HG03571 (cell line): ENCODE data around the gene PCED1A.

Experiments used
- ATAC-seq: cut with Tn5 transposase; IDR thresholded peaks from one replicate; pipeline ENCODE4 v1.9.1; 2021; ENCODE audit not compliant: unreplicated experiment

PCED1A gene

DNA sequence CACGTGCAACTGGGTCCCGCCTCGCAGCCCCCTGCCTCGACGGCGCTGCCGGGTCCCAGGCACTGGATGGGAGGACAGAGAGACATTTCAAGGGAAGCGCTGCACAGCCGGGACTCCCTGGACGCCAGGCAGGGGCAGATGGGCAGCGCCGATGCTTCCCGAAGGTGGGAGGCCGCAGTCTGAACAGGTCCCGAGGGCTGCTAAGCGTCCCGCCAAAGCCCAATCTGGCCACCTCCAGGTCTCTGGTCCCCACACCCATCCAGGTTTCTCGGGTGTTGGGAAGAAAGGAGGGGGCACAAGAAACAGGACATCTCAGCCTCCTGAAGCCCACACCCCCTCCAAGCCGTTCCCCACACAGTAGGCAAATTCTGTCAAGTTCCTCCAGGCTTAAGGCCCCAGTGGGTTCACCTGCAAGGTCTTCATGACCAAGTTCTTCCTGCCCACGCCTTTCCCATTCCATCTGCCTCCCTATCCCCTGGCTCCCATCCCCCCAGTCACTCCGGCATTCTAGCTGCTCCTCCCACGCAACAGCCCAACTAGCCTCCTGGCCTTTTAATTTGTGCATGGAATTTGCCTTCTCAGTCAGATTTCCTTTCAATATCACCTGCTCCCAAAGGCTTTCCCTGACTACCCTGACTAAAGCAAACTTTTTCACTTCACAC lies 34.6 kb downstream of the PCED1A start:
- ATAC-seq = no peak

DNA sequence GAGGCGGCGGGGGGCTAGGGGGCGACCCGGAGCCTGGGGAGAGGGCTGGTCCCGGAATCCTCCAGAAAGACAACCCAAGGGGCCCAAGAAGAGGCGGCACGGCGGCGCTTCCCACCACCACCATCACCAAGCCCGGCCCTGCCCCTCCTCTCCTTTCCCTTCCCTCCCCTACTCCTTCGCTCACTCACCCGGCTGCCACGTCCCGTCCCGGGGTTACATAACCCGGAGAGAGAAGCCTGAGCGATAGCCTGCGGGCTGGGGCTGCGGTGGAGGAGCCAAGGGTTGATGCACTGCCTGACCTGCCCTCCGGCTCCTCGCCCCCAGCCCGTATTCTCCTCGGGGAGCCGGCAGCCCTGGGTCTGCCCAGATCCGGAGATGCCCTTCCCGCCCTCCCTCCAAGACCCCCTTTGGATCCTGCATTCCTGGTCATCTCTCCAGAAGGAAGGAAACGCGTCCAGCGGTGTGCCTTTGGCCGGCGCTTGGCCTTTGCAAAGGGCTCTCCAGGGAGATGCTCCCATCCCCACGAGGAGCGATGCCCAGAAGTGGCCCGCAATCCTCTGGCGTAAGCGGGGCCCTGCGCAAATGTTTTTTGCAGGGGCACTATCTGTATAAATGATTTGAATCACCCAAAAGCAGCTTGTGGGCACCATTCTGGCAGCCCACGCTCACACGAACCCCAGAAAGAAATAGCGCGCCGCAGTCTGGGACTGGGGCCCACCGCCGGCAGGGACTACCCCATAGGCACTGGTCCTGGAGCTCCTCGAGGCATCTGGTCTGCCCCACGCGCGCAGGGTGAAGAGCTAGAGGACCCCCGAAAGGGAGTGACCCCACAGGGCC lies 35.4 kb downstream of the PCED1A start:
- ATAC-seq = no peak

DNA sequence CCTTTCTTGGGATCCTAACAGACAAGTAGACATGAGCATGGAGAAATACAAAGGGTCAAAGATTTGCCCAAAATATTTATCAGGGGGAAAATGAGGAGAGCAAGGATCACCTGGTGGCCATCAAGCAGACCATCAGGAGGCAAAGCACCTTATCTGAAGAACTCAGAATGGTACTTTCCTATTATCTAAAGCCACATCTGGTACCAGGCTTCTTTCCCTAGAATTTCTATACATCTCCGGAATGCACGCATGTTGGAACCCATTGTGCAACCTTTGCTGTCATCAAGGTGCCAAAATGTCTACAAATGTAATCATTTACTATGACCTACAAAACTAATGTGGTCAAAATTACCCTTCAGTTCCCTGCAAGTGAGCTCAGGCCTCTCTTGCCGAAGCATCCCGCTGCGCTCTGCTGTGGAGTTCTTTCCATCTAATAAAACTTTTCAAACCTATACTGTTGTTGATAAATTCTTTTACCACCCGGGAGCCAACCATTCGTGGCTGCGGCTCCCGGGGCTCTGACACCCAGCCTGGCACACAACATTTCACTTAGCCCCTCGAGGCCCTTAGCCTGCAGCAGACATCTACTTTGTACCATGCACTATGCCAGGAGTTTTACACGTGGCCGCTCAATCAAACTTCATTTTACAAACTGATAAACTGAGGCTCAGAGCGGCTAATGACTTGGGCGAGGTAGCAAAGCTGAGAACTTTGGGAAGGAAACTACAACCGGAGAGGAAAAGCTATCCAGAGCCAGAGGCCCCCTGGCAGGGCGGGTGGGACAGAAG lies 36.2 kb downstream of the PCED1A start:
- no peak for ATAC-seq

DNA sequence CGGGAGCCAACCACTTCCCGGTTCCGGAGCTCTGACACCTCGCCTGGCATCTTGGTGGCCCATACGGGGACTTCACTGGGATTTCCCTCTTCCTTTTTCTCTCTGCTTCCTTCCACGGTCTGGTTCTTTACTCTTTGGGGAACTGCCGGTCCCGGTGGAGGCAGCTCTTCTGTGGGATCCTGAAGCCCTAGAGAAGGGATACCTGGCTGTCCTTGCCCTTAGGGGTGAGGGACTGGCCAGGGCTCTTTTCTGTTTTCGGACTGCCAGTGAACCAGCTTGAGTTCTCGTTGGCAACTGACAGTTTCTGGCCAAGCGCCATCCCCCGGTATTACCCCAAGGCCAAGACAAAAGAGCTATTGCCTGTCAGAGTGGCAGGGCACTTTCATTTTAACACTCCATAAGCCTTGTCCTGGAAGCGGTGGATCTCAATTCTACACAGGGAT lies 39.1 kb downstream of the PCED1A start:
- peak; percentile 15 for ATAC-seq

GRCh38 chr20:2800521-2801285 lies 39.8 kb downstream of the PCED1A start, which contains the start of gene CPXM1:
Gene CPXM1, minus strand, starts transcription at chr20:2800627. Its CDS starts 55 bp downstream, at chr20:2800572.
- peak; percentile 73 for ATAC-seq

DNA sequence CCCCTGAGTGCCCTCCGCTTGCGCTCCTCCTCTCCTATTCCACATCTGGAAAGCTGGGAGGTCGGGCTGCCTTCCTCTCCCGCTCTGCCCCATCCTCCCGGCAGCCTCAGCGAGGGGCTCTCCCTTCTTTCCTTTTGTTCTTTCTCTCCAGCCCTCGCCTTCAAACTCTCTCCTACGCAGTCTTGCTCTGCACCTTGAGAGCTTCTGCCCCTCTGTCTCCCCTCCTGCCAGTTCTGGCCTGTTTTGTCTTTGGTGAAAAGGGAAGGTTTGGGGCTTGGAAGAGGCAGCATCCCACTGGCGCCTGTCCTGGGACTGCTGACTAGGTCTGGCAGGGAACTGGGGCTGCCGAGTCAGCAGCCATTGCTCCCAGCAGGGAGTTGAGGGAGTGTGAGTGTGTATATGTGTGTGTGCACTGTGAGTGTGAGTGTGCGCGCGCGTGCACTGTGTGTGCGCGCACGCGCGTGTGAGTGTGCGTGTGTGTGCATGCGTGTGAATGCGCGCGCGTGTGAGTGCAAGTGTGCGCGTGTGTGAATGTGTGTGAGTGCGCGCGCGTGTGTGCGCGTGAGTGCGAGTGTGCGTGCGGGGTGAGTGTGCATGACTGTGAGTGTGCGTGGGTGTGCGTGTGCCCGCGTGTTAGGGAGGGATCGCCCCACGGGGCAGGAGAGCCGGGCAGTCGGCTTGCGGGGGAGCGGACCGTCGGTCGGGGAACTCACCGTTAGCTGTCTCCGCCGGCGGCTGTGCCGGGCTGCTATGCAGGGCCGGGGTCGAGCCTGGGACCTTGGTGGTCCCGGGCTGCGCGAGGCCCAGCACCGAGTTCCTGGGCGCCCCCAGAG lies 40.6 kb downstream of the PCED1A start:
- no peak for ATAC-seq

DNA sequence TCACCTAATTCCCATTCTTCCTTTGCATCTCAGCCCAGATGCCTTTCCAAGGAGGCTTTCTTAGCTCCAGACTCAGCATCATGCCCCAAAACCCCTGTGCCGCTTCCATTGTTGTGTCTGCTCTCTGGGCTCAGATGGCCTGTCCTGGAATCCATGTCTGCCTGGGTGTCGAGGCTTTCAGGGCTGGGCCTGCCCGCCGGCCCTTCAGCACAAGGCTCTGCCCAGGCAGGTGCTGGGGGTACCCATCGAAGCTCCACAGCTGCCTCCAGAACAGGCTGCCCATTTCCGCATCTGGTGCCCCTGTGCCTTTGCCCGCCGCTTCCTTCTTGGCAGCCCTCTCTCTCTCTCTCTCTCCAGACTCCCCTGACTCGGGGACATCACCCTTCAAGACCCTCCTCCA lies 41.2 kb downstream of the PCED1A start:
- no peak for ATAC-seq

DNA sequence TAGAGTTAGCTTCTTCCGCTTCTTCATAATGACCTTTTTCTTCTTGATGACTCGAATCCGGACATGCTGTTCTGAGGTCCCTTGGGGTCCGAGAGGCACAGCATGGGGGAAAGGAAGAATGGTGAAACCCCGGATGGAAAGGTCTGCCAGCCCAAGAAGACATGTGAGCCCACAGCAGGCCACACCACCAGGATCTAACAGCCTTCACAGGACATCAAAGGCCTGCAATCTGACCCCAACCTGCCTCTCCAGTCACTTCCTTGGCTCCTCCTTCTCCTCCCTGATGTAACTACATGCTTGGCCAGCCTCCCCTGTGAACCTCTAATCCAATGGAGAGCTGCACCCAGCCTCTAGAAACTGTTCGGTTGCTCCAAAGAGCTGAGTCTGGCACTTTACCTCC lies 41.6 kb downstream of the PCED1A start:
- ATAC-seq = no peak

GRCh38 chr20:2798095-2798805 lies 42.2 kb downstream of the PCED1A start:
- no peak for ATAC-seq

- ATAC-seq = no peak
Observed at GRCh38 chr20:2797136-2797983, 43.1 kb downstream of the PCED1A start.

DNA sequence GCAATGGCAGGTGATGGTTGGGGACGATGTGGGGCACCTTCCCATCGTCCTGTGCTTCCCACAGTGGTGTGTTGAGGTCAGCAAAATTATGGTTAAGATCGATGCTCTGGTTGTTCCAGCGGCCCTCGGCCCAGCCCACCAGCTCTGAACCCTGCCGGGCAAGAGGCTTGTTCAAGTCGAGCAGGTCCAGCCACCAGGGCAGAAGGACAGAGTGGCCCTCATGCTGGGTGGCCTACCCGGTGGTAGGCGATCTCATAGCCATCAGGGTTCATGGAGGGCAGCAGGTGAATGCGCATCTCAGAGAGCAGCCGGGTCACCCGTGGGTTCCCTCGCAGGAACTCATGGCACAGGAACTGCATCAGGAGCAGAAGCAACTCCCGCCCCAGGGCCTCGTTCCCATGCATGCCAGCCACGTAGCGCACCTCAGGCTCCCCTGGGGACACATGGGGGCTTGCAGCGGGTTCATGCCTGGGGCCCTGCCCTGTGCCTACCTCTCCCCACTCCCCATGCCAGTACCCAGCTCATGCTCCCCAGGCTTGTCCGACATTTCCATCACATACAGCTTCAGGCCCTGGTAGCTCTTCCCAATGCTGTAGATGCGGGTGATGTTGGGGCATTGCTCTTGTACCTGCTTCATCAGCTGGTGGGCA lies 44.3 kb downstream of the PCED1A start:
- no peak for ATAC-seq

DNA sequence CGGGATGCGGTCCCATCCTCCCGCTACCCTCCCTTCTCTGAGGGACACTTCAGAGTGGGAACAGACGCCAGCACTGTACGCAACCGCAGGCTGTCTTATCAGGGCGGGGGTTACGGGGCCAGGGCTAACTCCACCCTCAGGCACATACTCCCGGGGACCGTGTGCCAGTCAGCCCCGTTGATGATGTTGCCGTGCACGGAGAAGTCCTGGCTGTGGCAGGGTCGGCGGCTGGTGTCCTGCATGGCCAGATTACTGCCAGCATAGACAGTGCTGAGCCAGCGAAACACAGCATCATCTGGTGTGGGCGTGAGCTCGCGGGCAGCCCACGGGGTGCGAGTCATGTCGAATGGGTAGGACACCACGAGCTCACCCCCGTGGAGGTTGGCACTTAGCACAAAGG lies 45.0 kb downstream of the PCED1A start:
- no peak for ATAC-seq

GRCh38 chr20:2794866-2795447 lies 45.5 kb downstream of the PCED1A start:
- no peak for ATAC-seq

DNA sequence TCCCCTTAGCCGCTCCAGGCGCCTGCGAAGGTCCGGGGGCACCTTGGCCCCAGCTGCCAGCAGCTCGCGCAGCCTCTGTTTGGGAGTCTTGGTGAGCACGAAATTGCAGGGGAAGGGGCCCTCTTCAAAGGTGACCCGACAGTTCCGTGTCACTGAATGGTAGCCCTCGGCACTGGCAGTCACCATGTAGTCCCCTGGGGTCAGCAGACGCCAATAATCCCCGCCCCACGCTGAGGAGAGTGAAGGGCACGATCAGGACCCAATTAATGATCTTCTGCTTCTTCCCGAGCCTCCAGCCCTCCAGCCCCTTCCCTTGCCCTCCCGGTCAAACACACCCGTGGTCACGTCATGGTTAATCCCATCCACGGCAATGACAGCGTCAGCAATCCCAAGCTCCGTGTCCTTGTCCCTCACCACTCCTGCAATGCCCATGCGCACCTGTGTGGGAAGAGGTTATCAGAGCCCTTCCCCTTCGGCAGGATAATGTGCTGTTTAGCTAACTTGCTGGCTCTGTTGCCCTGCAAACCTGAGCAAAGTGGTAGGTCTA lies 46.2 kb downstream of the PCED1A start:
- no peak for ATAC-seq

GRCh38 chr20:2793471-2793870 lies 47.0 kb downstream of the PCED1A start:
- no peak for ATAC-seq
